HCT116 (cell line): ENCODE measurements around the gene WNT3A.

ENCODE experiments used
- CTCF ChIP-seq, 3 experiments: fragments of 200-600 bp in 1 of 3; sonication (generic) in 1 of 3; IDR thresholded peaks in 2 of 3; conservative IDR thresholded peaks in 1 of 3; 2 replicates each; pipeline ENCODE4 v1.5.1; 2012 to 2017; ENCODE audit warnings: low read depth in 2 of 3, low read length in 2 of 3, antibody characterized with exemption in 1 of 3, borderline replicate concordance in 1 of 3, control low read depth in 1 of 3, mild to moderate bottlenecking in 1 of 3, mixed read lengths in 1 of 3, mixed run types in 1 of 3, moderate library complexity in 1 of 3; ENCODE audit not compliant: insufficient read depth in 1 of 3
- JUND ChIP-seq: IDR thresholded peaks from 2 replicates; pipeline ENCODE4 v1.6.1; 2012
- ZNF274 ChIP-seq: fragments of 200-500 bp; sonication (Bioruptor generic); IDR thresholded peaks from 2 replicates; pipeline ENCODE4 v1.6.1; 2014; ENCODE audit warnings: mild to moderate bottlenecking, low read depth, low read length, inconsistent platforms

GRCh38 chr1:228007801-228008341 is 1.1 kb downstream of the WNT3A start:
- no peak for TF ChIP-seq CTCF (IDR thresholded peaks at IDR 0.05 in 2 of 3, conservative IDR thresholded peaks at IDR 0.05 in 1 of 3; ENCODE audit: borderline replicate concordance in 1 of 3, insufficient read depth in 1 of 3, low read depth in 2 of 3, low read length in 2 of 3)
- TF ChIP-seq JUND: no peak
- no peak for TF ChIP-seq ZNF274
